RWPE2 (cell line): ENCODE results near the gene FLOT2.

ENCODE experiments used
- ATAC-seq: fragments of 200-7000 bp; cut with Tn5 transposase; 3 replicates; pipeline ENCODE4 v1.9.1; 2021; ENCODE audit warnings: low read depth
- DNase-seq: peaks from one replicate; pipeline ENCODE4 v3.0.0-alpha.2; 2020; ENCODE audit warnings: low spot score
- H3K27ac ChIP-seq: fragments of 450-650 bp; 2 replicates; pipeline ENCODE4 v1.5.1; 2017; ENCODE audit warnings: mild to moderate bottlenecking; ENCODE audit not compliant: poor library complexity, severe bottlenecking
- H3K27me3 ChIP-seq: fragments of 250-450 bp; sonication (Bioruptor Pico); 2 replicates; pipeline ENCODE4 v1.5.1; 2021; ENCODE audit warnings: mild to moderate bottlenecking, moderate library complexity; ENCODE audit not compliant: insufficient read depth, poor library complexity, severe bottlenecking
- H3K36me3 ChIP-seq: fragments of 250-450 bp; sonication (Bioruptor Pico); 2 replicates; pipeline ENCODE4 v1.5.1; 2020; ENCODE audit warnings: low read depth, mild to moderate bottlenecking, moderate library complexity
- H3K4me1 ChIP-seq: fragments of 250-450 bp; sonication (Bioruptor Pico); 2 replicates; pipeline ENCODE4 v1.5.1; 2021; ENCODE audit warnings: mild to moderate bottlenecking, moderate library complexity; ENCODE audit not compliant: insufficient read depth, poor library complexity, severe bottlenecking
- H3K4me3 ChIP-seq: fragments of 250-450 bp; sonication (Bioruptor Pico); 2 replicates; pipeline ENCODE4 v1.5.1; 2021; ENCODE audit warnings: mild to moderate bottlenecking, moderate library complexity; ENCODE audit not compliant: severe bottlenecking
- H3K9me3 ChIP-seq: fragments of 250-450 bp; sonication (Bioruptor Pico); 2 replicates; pipeline ENCODE4 v1.5.1; 2021; ENCODE audit warnings: mild to moderate bottlenecking, moderate library complexity; ENCODE audit not compliant: severe bottlenecking
- TF ChIP-seq, protein P1 (sequence below): fragments of 450-650 bp; IDR thresholded peaks from one replicate; pipeline ENCODE4 v1.5.1; 2017; ENCODE audit warnings: mild to moderate bottlenecking, moderate library complexity; ENCODE audit not compliant: poor library complexity, severe bottlenecking

Gene FLOT2

DNA sequence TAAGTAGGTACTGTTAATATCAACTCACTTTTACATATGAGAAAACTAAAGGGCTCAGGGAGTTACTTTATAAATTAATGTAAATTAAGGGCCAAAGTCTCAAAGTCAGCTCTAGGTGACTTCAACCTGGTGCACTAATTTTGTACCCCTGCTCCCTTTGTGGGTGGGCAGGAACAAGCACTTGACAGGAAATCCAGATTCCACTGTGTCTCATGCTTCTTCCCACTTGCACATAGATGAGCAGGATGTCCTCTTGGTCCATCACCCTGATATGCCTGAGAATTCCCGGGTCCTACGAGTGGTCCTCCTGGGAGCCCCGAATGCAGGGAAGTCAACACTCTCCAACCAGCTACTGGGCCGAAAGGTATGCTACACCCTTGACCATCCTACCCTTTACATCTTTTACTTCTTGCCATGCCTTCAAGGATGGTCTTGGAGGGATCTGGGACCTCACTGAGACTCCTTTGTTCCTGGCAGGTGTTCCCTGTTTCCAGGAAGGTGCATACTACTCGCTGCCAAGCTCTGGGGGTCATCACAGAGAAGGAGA, 41.4 kb downstream of the FLOT2 start:
- no peaks in the 10 kb centered on the region for H3K27me3 ChIP-seq
- DNase-seq = no peak

DNA sequence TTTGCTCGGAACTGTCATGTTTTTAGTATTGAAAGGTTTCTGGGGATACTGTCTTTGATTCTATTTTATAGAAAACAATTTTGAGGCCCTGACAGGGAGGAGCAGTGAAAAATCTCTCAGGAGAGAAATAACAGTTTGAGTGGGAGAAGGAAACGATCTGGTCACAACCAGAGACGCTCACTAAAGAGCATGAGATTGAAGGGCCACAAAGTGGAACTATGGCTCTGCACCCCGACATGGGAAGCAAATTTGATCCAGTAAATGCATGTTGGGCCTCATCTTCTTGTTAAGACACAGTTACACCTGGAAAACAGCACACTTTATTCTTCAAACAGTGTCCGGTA, 42.2 kb downstream of the FLOT2 start:
- Histone ChIP-seq H3K9me3 (no peaks in the 10 kb centered on the region), H3K36me3 (peaks cover 37% of the 10 kb centered on the region), H3K27ac (peak overlapping the region; percentile 21), H3K27me3 (no peaks in the 10 kb centered on the region), H3K4me3 (peak overlapping the region; percentile 54), H3K4me1 (peaks cover 3% of the 10 kb centered on the region)
- TF ChIP-seq, protein P1, sequence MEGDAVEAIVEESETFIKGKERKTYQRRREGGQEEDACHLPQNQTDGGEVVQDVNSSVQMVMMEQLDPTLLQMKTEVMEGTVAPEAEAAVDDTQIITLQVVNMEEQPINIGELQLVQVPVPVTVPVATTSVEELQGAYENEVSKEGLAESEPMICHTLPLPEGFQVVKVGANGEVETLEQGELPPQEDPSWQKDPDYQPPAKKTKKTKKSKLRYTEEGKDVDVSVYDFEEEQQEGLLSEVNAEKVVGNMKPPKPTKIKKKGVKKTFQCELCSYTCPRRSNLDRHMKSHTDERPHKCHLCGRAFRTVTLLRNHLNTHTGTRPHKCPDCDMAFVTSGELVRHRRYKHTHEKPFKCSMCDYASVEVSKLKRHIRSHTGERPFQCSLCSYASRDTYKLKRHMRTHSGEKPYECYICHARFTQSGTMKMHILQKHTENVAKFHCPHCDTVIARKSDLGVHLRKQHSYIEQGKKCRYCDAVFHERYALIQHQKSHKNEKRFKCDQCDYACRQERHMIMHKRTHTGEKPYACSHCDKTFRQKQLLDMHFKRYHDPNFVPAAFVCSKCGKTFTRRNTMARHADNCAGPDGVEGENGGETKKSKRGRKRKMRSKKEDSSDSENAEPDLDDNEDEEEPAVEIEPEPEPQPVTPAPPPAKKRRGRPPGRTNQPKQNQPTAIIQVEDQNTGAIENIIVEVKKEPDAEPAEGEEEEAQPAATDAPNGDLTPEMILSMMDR = no peak
- ATAC-seq = no peak
- no peak for DNase-seq

More for the DNA sequence above, 41.4 kb downstream of the FLOT2 start:
- no peak for ATAC-seq
- Histone ChIP-seq H3K9me3 (no peaks in the 10 kb centered on the region), H3K27ac (no peak overlapping the region), H3K4me3 (peak overlapping the region; percentile 54), H3K4me1 (peaks cover 3% of the 10 kb centered on the region), H3K36me3 (peaks cover 43% of the 10 kb centered on the region)
- TF ChIP-seq, protein P1 = no peak

DNA sequence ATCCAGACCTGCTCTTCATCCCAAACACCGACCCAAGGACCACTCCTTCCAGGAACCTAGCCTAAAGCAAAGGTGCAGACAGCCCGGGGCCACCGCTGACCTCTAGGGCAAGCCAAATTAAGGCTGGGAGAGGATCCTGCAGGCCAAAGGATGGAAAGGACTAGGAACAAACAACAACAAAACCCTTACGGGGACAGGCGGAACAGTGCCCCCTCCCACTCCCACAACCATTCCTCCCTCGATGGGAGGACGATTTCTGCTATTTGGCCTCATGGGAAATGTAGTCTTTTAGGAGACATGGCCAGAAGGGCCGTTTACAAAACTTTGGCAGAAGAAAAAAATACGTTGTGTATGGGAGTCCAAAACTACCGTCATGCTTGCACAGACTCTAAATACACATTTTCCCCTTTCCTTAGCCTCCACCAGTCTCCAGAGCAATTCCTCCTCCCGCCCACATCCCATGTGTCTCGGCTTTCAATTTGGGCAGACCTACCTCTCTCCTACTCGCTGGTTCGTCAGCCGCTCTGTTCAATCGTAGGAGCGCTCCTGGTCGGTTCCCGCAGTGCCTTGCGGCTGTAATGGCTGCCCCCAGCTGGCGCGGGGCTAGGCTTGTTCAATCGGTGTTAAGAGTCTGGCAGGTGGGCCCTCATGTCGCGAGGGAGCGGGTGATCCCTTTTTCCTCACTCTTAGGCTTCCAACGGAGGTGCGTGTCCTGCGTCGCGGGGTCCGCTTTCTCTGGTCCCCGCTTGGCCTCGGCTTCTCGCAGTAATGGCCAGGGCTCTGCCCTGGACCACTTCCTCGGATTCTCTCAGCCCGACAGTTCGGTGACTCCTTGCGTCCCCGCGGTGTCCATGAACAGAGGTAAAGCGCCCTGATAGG, 42.8 kb downstream of the FLOT2 start, which contains the start of gene ERAL1:
TSS of gene ERAL1 (plus strand) at position 560 of the 879 bp plus-strand sequence. CDS start at position 579, 19 bp downstream.
- DNase-seq (peak; percentile 84), ATAC-seq (peak; percentile 100)
- H3K36me3 ChIP-seq = peaks cover 34% of the 10 kb centered on the region
- no peaks in the 10 kb centered on the region for H3K27me3 ChIP-seq
- peak within 1 kb of the TSS; percentile 54 for H3K4me3 ChIP-seq
- H3K4me1 ChIP-seq = peaks cover 3% of the 10 kb centered on the region
- H3K27ac ChIP-seq = peak within 1 kb of the TSS; percentile 21
- H3K9me3 ChIP-seq = no peaks in the 10 kb centered on the region
- TF ChIP-seq, protein P1 = no peak

DNA sequence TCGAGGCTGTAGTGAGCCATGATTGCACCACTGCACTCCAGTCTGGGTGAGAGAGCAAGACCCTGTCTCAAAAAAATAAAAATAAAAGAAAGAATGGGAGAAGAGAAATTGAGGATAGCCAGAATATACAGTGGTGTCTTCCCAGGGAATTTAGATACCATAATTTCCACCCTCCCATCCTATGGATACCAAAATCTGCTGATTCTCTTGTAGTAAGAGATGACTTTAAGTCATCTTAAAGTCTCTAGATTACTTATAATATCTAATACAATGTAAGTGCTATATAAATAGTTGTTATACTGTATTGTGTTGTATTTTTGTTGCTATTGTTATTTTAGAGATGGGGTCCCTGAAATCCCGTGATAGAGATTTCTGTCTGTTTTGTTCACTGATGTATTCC, 44.2 kb downstream of the FLOT2 start:
- Histone ChIP-seq H3K27me3 (no peaks in the 10 kb centered on the region), H3K9me3 (no peaks in the 10 kb centered on the region)
- no peak for DNase-seq

More for the DNA sequence above, 44.2 kb downstream of the FLOT2 start:
- TF ChIP-seq, protein P1 = no peak
- peaks cover 3% of the 10 kb centered on the region for H3K4me1 ChIP-seq
- H3K27ac ChIP-seq = no peak overlapping the region
- ATAC-seq = no peak
- H3K4me3 ChIP-seq = no peak overlapping the region
- H3K36me3 ChIP-seq = peaks cover 25% of the 10 kb centered on the region
